GM23338 (cell line): ENCODE results near the gene MMP17. TPM values are rescaled to one million over a fixed set of nuclear protein-coding genes. Genes with fewer than 3 reads are reported as not detected.

Experiments used
- ATAC-seq: fragments of 200-7000 bp; cut with Tn5 transposase; 3 replicates; pipeline ENCODE4 v1.9.1; 2020
- DNase-seq: peaks from one replicate; pipeline ENCODE4 v3.0.0-alpha.2; 2015; ENCODE audit warnings: low spot score
- H2AFZ ChIP-seq: fragments of 200-600 bp; sonication (generic); 2 replicates; pipeline ENCODE4 v1.8.0; 2016; ENCODE audit warnings: antibody characterized with exemption, mild to moderate bottlenecking, moderate library complexity
- H3F3A ChIP-seq: fragments of 200-600 bp; sonication (generic); replicated peaks from 2 replicates; pipeline ENCODE4 v1.8.0; 2017; ENCODE audit warnings: antibody characterized with exemption, mixed run types, low read depth
- H3K27ac ChIP-seq: fragments of 200-600 bp; sonication (generic); 2 replicates; pipeline ENCODE4 v1.6.1; 2016; ENCODE audit warnings: low read depth
- H3K27me3 ChIP-seq: fragments of 200-600 bp; sonication (generic); 2 replicates; pipeline ENCODE4 v1.8.0; 2016; ENCODE audit warnings: mild to moderate bottlenecking, mixed run types, moderate library complexity; ENCODE audit not compliant: insufficient read depth
- H3K36me3 ChIP-seq: fragments of 200-600 bp; sonication (generic); 2 replicates; pipeline ENCODE4 v1.8.0; 2016; ENCODE audit warnings: mild to moderate bottlenecking; ENCODE audit not compliant: insufficient read depth
- H3K4me1 ChIP-seq: fragments of 200-600 bp; sonication (generic); 2 replicates; pipeline ENCODE4 v1.8.0; 2016; ENCODE audit warnings: mild to moderate bottlenecking, moderate library complexity; ENCODE audit not compliant: insufficient read depth
- H3K4me2 ChIP-seq: fragments of 200-600 bp; sonication (generic); 2 replicates; pipeline ENCODE4 v1.7.1; 2017; ENCODE audit warnings: mixed run types
- H3K4me3 ChIP-seq: fragments of 200-600 bp; sonication (generic); 2 replicates; pipeline ENCODE4 v1.6.1; 2016; ENCODE audit warnings: mixed run types
- H3K79me2 ChIP-seq: fragments of 200-600 bp; sonication (generic); replicated peaks from 2 replicates; pipeline ENCODE4 v1.8.0; 2017; ENCODE audit warnings: mild to moderate bottlenecking; ENCODE audit not compliant: insufficient read depth
- H3K9me2 ChIP-seq: fragments of 200-600 bp; sonication (generic); 2 replicates; pipeline ENCODE4 v1.8.0; 2017; ENCODE audit not compliant: insufficient read depth
- H4K20me1 ChIP-seq: fragments of 200-600 bp; sonication (generic); replicated peaks from 2 replicates; pipeline ENCODE4 v1.8.0; 2017; ENCODE audit warnings: mild to moderate bottlenecking; ENCODE audit not compliant: insufficient read depth
- H3K27ac Mint-ChIP-seq: 2 replicates; pipeline ENCODE4 v1.8.0; 2020; ENCODE audit warnings: inconsistent platforms, mild to moderate bottlenecking, moderate library complexity, mixed read lengths
- H3K27me3 Mint-ChIP-seq: 3 replicates; pipeline ENCODE4 v1.8.0; 2022; ENCODE audit warnings: low read depth, mild to moderate bottlenecking, moderate library complexity, mixed read lengths, inconsistent platforms; ENCODE audit not compliant: insufficient read depth, poor library complexity
- H3K36me3 Mint-ChIP-seq: 3 replicates; pipeline ENCODE4 v1.8.0; 2021; ENCODE audit warnings: low read depth, mild to moderate bottlenecking, inconsistent platforms, moderate library complexity, mixed read lengths
- H3K4me1 Mint-ChIP-seq: 3 replicates; pipeline ENCODE4 v1.8.0; 2020; ENCODE audit warnings: mild to moderate bottlenecking, inconsistent platforms, mixed read lengths
- H3K4me3 Mint-ChIP-seq: 3 replicates; pipeline ENCODE4 v1.8.0; 2021; ENCODE audit warnings: moderate library complexity, mild to moderate bottlenecking, inconsistent platforms, mixed read lengths
- H3K9me3 Mint-ChIP-seq: 3 replicates; pipeline ENCODE4 v1.8.0; 2020; ENCODE audit warnings: moderate library complexity, mild to moderate bottlenecking, inconsistent platforms, mixed read lengths
- CREB1 ChIP-seq: fragments of 250-450 bp; sonication (Bioruptor Pico); IDR thresholded peaks from 2 replicates; pipeline ENCODE4 v1.5.0; 2020; ENCODE audit warnings: low read depth, mild to moderate bottlenecking, moderate library complexity
- EZH2 ChIP-seq: fragments of 200-600 bp; sonication (generic); IDR thresholded peaks from one replicate; pipeline ENCODE4 v1.8.0; 2017; ENCODE audit warnings: antibody characterized with exemption, mild to moderate bottlenecking, low read depth; ENCODE audit not compliant: unreplicated experiment
- EZH2phosphoT487 ChIP-seq: fragments of 200-600 bp; sonication (generic); IDR thresholded peaks from one replicate; pipeline ENCODE4 v1.8.1; 2018; ENCODE audit warnings: antibody characterized with exemption; ENCODE audit not compliant: unreplicated experiment
- JUNB ChIP-seq: IDR thresholded peaks from one replicate; pipeline ENCODE4 v1.6.1; 2016; ENCODE audit warnings: antibody characterized with exemption; ENCODE audit not compliant: unreplicated experiment
- NANOG ChIP-seq: IDR thresholded peaks from 2 replicates; pipeline ENCODE4 v1.6.1; 2016; ENCODE audit warnings: antibody characterized with exemption, borderline replicate concordance
- POLR2AphosphoS5 ChIP-seq: IDR thresholded peaks from 2 replicates; pipeline ENCODE4 v1.6.1; 2016; ENCODE audit warnings: antibody characterized with exemption, low read depth
- STAT1 ChIP-seq: IDR thresholded peaks from one replicate; pipeline ENCODE4 v1.6.1; 2016; ENCODE audit warnings: antibody characterized with exemption; ENCODE audit not compliant: unreplicated experiment
- ZNF114 ChIP-seq: fragments of 250-450 bp; sonication (Bioruptor Pico); IDR thresholded peaks from 2 replicates; pipeline ENCODE4 v1.5.0; 2020; ENCODE audit warnings: mild to moderate bottlenecking, moderate library complexity
- ZNF331 ChIP-seq: fragments of 250-450 bp; sonication (Bioruptor Pico); IDR thresholded peaks from 2 replicates; pipeline ENCODE4 v1.5.0; 2020; ENCODE audit warnings: low read depth, mild to moderate bottlenecking, moderate library complexity
- polyA plus RNA-seq: library from polyadenylated mRNA; unstranded; fragments of >200 nt; fragmentation: Nextera tagmentation; extraction: Ambion mirVana; gene quantifications from 2 replicates; pipeline ENCODE4 v1.2.1, GENCODE V29; 2016
- total RNA-seq: library from RNA; depleted of rRNA; stranded (reverse); fragments of >200 nt; shearing (Covaris generic); gene quantifications from 2 replicates; pipeline ENCODE4 v1.2.3, GENCODE V29; 2014
- TF ChIP-seq, protein P1 (sequence below): IDR thresholded peaks from 2 replicates; pipeline ENCODE4 v1.6.1; 2016; ENCODE audit warnings: antibody characterized with exemption
- TF ChIP-seq, protein P2 (sequence below), 2 experiments: fragments of 200-600 bp in 1 of 2; sonication (generic) in 1 of 2; conservative IDR thresholded peaks; 2 replicates each; pipeline versions ENCODE4 v1.5.1 to v1.6.1; 2016 to 2017; ENCODE audit warnings: antibody characterized with exemption in 2 of 2, low read depth in 2 of 2, mild to moderate bottlenecking in 2 of 2, moderate library complexity in 1 of 2
- TF ChIP-seq, protein P3 (sequence below): IDR thresholded peaks from one replicate; pipeline ENCODE4 v1.6.1; 2018; ENCODE audit warnings: antibody characterized with exemption; ENCODE audit not compliant: unreplicated experiment

Gene MMP17
- total and polyA plus RNA-seq, 2 experiments from 2014 or later = 10.4 to 48.5 TPM

- TF ChIP-seq, protein P1, sequence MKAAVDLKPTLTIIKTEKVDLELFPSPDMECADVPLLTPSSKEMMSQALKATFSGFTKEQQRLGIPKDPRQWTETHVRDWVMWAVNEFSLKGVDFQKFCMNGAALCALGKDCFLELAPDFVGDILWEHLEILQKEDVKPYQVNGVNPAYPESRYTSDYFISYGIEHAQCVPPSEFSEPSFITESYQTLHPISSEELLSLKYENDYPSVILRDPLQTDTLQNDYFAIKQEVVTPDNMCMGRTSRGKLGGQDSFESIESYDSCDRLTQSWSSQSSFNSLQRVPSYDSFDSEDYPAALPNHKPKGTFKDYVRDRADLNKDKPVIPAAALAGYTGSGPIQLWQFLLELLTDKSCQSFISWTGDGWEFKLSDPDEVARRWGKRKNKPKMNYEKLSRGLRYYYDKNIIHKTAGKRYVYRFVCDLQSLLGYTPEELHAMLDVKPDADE = no peak
- TF ChIP-seq STAT1 (no peak), EZH2 (no peak), ZNF114 (CRISPR knock-in tag) (no peak), CREB1 (CRISPR knock-in tag) (no peak)
- TF ChIP-seq, protein P2, sequence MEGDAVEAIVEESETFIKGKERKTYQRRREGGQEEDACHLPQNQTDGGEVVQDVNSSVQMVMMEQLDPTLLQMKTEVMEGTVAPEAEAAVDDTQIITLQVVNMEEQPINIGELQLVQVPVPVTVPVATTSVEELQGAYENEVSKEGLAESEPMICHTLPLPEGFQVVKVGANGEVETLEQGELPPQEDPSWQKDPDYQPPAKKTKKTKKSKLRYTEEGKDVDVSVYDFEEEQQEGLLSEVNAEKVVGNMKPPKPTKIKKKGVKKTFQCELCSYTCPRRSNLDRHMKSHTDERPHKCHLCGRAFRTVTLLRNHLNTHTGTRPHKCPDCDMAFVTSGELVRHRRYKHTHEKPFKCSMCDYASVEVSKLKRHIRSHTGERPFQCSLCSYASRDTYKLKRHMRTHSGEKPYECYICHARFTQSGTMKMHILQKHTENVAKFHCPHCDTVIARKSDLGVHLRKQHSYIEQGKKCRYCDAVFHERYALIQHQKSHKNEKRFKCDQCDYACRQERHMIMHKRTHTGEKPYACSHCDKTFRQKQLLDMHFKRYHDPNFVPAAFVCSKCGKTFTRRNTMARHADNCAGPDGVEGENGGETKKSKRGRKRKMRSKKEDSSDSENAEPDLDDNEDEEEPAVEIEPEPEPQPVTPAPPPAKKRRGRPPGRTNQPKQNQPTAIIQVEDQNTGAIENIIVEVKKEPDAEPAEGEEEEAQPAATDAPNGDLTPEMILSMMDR (conservative IDR thresholded peaks at IDR 0.05; ENCODE audit: low read depth in 2 of 2) = no peak
These were observed 49.2 kb upstream of the MMP17 start (continued) for GRCh38 chr12:131779027-131779426.

GRCh38 chr12:131782061-131782460, 46.1 kb upstream of the MMP17 start:
- H3K36me3 Mint-ChIP-seq = peaks cover 52% of the 10 kb centered on the region
- DNase-seq (no peak), ATAC-seq (no peak)
- H3K27me3 Mint-ChIP-seq = peaks cover 7% of the 10 kb centered on the region
- peaks cover 29% of the 10 kb centered on the region for H3K4me1 Mint-ChIP-seq
- H3F3A ChIP-seq = no peaks in the 10 kb centered on the region
- no peak overlapping the region for H3K27ac Mint-ChIP-seq
- no peak overlapping the region for H2AFZ ChIP-seq
- H3K9me3 Mint-ChIP-seq = no peaks in the 10 kb centered on the region
- H3K79me2 ChIP-seq = no peaks in the 10 kb centered on the region; the same call in 1 of the 2 replicates
- peak overlapping the region; percentile 77; the same call in 1 of the 2 replicates for H3K27ac ChIP-seq
- peaks cover 4% of the 10 kb centered on the region; the same call in 1 of the 2 replicates for H4K20me1 ChIP-seq
- H3K4me2 ChIP-seq = no peak overlapping the region
- H3K36me3 ChIP-seq = peaks cover 24% of the 10 kb centered on the region
- peaks cover 26% of the 10 kb centered on the region for H3K4me1 ChIP-seq
- H3K9me2 ChIP-seq = no peaks in the 10 kb centered on the region
- no peak overlapping the region for H3K4me3 Mint-ChIP-seq
- no peaks in the 10 kb centered on the region for H3K27me3 ChIP-seq
- H3K4me3 ChIP-seq = no peak overlapping the region
- TF ChIP-seq, protein P3, sequence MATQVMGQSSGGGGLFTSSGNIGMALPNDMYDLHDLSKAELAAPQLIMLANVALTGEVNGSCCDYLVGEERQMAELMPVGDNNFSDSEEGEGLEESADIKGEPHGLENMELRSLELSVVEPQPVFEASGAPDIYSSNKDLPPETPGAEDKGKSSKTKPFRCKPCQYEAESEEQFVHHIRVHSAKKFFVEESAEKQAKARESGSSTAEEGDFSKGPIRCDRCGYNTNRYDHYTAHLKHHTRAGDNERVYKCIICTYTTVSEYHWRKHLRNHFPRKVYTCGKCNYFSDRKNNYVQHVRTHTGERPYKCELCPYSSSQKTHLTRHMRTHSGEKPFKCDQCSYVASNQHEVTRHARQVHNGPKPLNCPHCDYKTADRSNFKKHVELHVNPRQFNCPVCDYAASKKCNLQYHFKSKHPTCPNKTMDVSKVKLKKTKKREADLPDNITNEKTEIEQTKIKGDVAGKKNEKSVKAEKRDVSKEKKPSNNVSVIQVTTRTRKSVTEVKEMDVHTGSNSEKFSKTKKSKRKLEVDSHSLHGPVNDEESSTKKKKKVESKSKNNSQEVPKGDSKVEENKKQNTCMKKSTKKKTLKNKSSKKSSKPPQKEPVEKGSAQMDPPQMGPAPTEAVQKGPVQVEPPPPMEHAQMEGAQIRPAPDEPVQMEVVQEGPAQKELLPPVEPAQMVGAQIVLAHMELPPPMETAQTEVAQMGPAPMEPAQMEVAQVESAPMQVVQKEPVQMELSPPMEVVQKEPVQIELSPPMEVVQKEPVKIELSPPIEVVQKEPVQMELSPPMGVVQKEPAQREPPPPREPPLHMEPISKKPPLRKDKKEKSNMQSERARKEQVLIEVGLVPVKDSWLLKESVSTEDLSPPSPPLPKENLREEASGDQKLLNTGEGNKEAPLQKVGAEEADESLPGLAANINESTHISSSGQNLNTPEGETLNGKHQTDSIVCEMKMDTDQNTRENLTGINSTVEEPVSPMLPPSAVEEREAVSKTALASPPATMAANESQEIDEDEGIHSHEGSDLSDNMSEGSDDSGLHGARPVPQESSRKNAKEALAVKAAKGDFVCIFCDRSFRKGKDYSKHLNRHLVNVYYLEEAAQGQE = no peak
- TF ChIP-seq ZNF331 (no peak), CREB1 (CRISPR knock-in tag) (no peak), NANOG (no peak), ZNF114 (CRISPR knock-in tag) (no peak), STAT1 (no peak), JUNB (no peak), POLR2AphosphoS5 (no peak), EZH2 (no peak), EZH2phosphoT487 (no peak)
- TF ChIP-seq, protein P2 (conservative IDR thresholded peaks at IDR 0.05; ENCODE audit: low read depth in 2 of 2) = no peak
